ENCODE data around the gene KDM2A.
"Not testable (repeated sequence)": the region's sequence is repeated elsewhere in the genome, so short reads cannot be mapped to it uniquely, and the experiment has no call there.

Gene KDM2A

GRCh38 chr11:67126986-67127385 lies 7.9 kb downstream of the KDM2A start:
- no peak for DNase-seq (ENCODE audit: low spot score)
- peaks cover 56% of the 10 kb centered on the region for H3K36me3 ChIP-seq (ENCODE audit: low read depth)
- H3K4me1 ChIP-seq (ENCODE audit: insufficient read depth, poor library complexity, severe bottlenecking) = peaks cover 17% of the 10 kb centered on the region
- H3K4me3 ChIP-seq (ENCODE audit: severe bottlenecking) = no peak overlapping the region
- TF ChIP-seq CTCF (IDR thresholded peaks at IDR 0.05; ENCODE audit: poor library complexity, severe bottlenecking) = no peak
- ATAC-seq (ENCODE audit: low read depth) = no peak
- no peak overlapping the region for H3K27ac ChIP-seq (ENCODE audit: poor library complexity, severe bottlenecking)
- H3K27me3 ChIP-seq (ENCODE audit: insufficient read depth, poor library complexity, severe bottlenecking) = no peaks in the 10 kb centered on the region
- no peaks in the 10 kb centered on the region for H3K9me3 ChIP-seq (ENCODE audit: severe bottlenecking)

GRCh38 chr11:67130861-67131260 lies 11.8 kb downstream of the KDM2A start:
- DNase-seq (ENCODE audit: low spot score); H3K27me3 ChIP-seq (ENCODE audit: insufficient read depth, poor library complexity, severe bottlenecking); H3K4me3 ChIP-seq (ENCODE audit: severe bottlenecking); H3K9me3 ChIP-seq (ENCODE audit: severe bottlenecking); H3K27ac ChIP-seq (ENCODE audit: poor library complexity, severe bottlenecking); ATAC-seq (ENCODE audit: low read depth); H3K4me1 ChIP-seq (ENCODE audit: insufficient read depth, poor library complexity, severe bottlenecking): not testable (repeated sequence)
- peaks cover 73% of the 10 kb centered on the region for H3K36me3 ChIP-seq (ENCODE audit: low read depth)

GRCh38 chr11:67136156-67136555 lies 17.1 kb downstream of the KDM2A start:
- Histone ChIP-seq H3K36me3 (ENCODE audit: low read depth) (peaks cover 63% of the 10 kb centered on the region), H3K9me3 (ENCODE audit: severe bottlenecking) (no peaks in the 10 kb centered on the region), H3K27ac (ENCODE audit: poor library complexity, severe bottlenecking) (no peak overlapping the region), H3K4me1 (ENCODE audit: insufficient read depth, poor library complexity, severe bottlenecking) (no peaks in the 10 kb centered on the region), H3K27me3 (ENCODE audit: insufficient read depth, poor library complexity, severe bottlenecking) (no peaks in the 10 kb centered on the region), H3K4me3 (ENCODE audit: severe bottlenecking) (no peak overlapping the region)
- TF ChIP-seq CTCF (IDR thresholded peaks at IDR 0.05; ENCODE audit: poor library complexity, severe bottlenecking) = no peak
- ATAC-seq (ENCODE audit: low read depth) = no peak
- no peak for DNase-seq (ENCODE audit: low spot score)

- TF ChIP-seq CTCF (IDR thresholded peaks at IDR 0.05; ENCODE audit: poor library complexity, severe bottlenecking) = no peak
- Histone ChIP-seq H3K27ac (ENCODE audit: poor library complexity, severe bottlenecking) (no peak overlapping the region), H3K9me3 (ENCODE audit: severe bottlenecking) (no peaks in the 10 kb centered on the region), H3K4me1 (ENCODE audit: insufficient read depth, poor library complexity, severe bottlenecking) (no peaks in the 10 kb centered on the region), H3K27me3 (ENCODE audit: insufficient read depth, poor library complexity, severe bottlenecking) (no peaks in the 10 kb centered on the region), H3K36me3 (ENCODE audit: low read depth) (peaks cover 49% of the 10 kb centered on the region), H3K4me3 (ENCODE audit: severe bottlenecking) (no peak overlapping the region)
- DNase-seq (ENCODE audit: low spot score) (no peak), ATAC-seq (ENCODE audit: low read depth) (no peak)
Observed at GRCh38 chr11:67138922-67139321, 19.9 kb downstream of the KDM2A start.

- H3K4me3 ChIP-seq (ENCODE audit: severe bottlenecking) = no peak overlapping the region
- H3K27ac ChIP-seq (ENCODE audit: poor library complexity, severe bottlenecking) = peak overlapping the region; percentile 51
- DNase-seq (ENCODE audit: low spot score) (no peak), ATAC-seq (ENCODE audit: low read depth) (no peak)
- peaks cover 45% of the 10 kb centered on the region for H3K36me3 ChIP-seq (ENCODE audit: low read depth)
- H3K9me3 ChIP-seq (ENCODE audit: severe bottlenecking) = no peaks in the 10 kb centered on the region
- no peak for TF ChIP-seq CTCF (IDR thresholded peaks at IDR 0.05; ENCODE audit: poor library complexity, severe bottlenecking)
- peaks cover 12% of the 10 kb centered on the region for H3K4me1 ChIP-seq (ENCODE audit: insufficient read depth, poor library complexity, severe bottlenecking)
- H3K27me3 ChIP-seq (ENCODE audit: insufficient read depth, poor library complexity, severe bottlenecking) = no peaks in the 10 kb centered on the region
Observed at GRCh38 chr11:67146516-67147226, 27.6 kb downstream of the KDM2A start.

Measured in RWPE2 (cell line).